IMR-90 (cell line): Measurements from ENCODE around the gene BASP1. TPM values are rescaled to one million over a fixed set of nuclear protein-coding genes. Genes with fewer than 3 reads are reported as not detected.

ENCODE experiments used
- ATAC-seq: fragments of 200-7000 bp; cut with Tn5 transposase; 2 replicates; pipeline ENCODE4 v1.9.1; 2020; ENCODE audit warnings: low read depth, mild to moderate bottlenecking, moderate library complexity
- BruUV-seq: library from RNA; stranded (reverse); fragments of 400-500 nt; replicated peaks from 2 replicates; lab custom pipeline; 2021; lab: Mats Ljungman, UMichigan
- CTCF ChIA-PET: fragments of 300-600 bp; formaldehyde crosslinking; extraction: SDS; loops from one replicate; lab custom pipeline; 2021; ENCODE audit warnings: antibody characterized with exemption; lab: Yijun Ruan, JAX
- POLR2A ChIA-PET: fragments of 300-600 bp; sonication (Branson Sonifier 250); formaldehyde crosslinking; loops from one replicate; lab custom pipeline; 2022; ENCODE audit warnings: antibody characterized with exemption; ENCODE audit not compliant: unreplicated experiment; lab: Charles Lee
- DNase-seq: peaks from one replicate; pipeline ENCODE4 v3.0.0; 2013
- H2AFZ ChIP-seq: replicated peaks from 2 replicates; pipeline ENCODE3; 2013; ENCODE audit warnings: low read length, mild to moderate bottlenecking; ENCODE audit not compliant: poor library complexity
- H2AK5ac ChIP-seq: 2 replicates; pipeline ENCODE4 v1.6.1; 2013; ENCODE audit warnings: low read depth, low read length, inconsistent platforms
- H2AK9ac ChIP-seq: replicated peaks from 2 replicates; pipeline ENCODE3; 2013; ENCODE audit warnings: mild to moderate bottlenecking, low read depth, low read length, moderate library complexity; ENCODE audit not compliant: poor library complexity
- H2BK120ac ChIP-seq: 2 replicates; pipeline ENCODE4 v1.6.1; 2013; ENCODE audit warnings: low read depth, low read length, inconsistent platforms
- H2BK15ac ChIP-seq: 3 replicates; pipeline ENCODE4 v1.6.1; 2013; ENCODE audit warnings: low read depth, low read length, inconsistent platforms
- H2BK20ac ChIP-seq: 2 replicates; pipeline ENCODE4 v1.6.1; 2013; ENCODE audit warnings: low read depth, mild to moderate bottlenecking, inconsistent platforms, low read length, moderate library complexity
- H2BK5ac ChIP-seq: 2 replicates; pipeline ENCODE4 v1.6.1; 2013; ENCODE audit warnings: mild to moderate bottlenecking, low read depth, low read length, inconsistent platforms; ENCODE audit not compliant: poor library complexity, severe bottlenecking
- H3K14ac ChIP-seq: replicated peaks from 2 replicates; pipeline ENCODE4 v1.6.1; 2013; ENCODE audit warnings: low read depth, low read length, inconsistent platforms
- H3K18ac ChIP-seq: 2 replicates; pipeline ENCODE4 v1.6.1; 2013; ENCODE audit warnings: low read depth, low read length, control low read depth
- H3K23ac ChIP-seq: 2 replicates; pipeline ENCODE4 v1.6.1; 2013; ENCODE audit warnings: low read depth, low read length, inconsistent platforms
- H3K27ac ChIP-seq: 2 replicates; pipeline ENCODE4 v1.5.1; 2013; ENCODE audit warnings: mild to moderate bottlenecking, control low read depth, low read length; ENCODE audit not compliant: insufficient read depth
- H3K27me3 ChIP-seq: 2 replicates; pipeline ENCODE4 v1.6.1; 2013; ENCODE audit warnings: low read length; ENCODE audit not compliant: control insufficient read depth, insufficient read depth
- H3K36me3 ChIP-seq: 2 replicates; pipeline ENCODE4 v1.6.1; 2013; ENCODE audit warnings: low read length, mixed read lengths; ENCODE audit not compliant: control insufficient read depth, insufficient read depth
- H3K4ac ChIP-seq: 2 replicates; pipeline ENCODE4 v1.6.1; 2013; ENCODE audit warnings: low read depth, low read length, inconsistent platforms
- H3K4me1 ChIP-seq: 2 replicates; pipeline ENCODE4 v1.6.1; 2013; ENCODE audit warnings: low read length, mixed read lengths; ENCODE audit not compliant: control insufficient read depth, insufficient read depth
- H3K4me2 ChIP-seq: 2 replicates; pipeline ENCODE4 v1.6.1; 2013; ENCODE audit warnings: low read depth, mild to moderate bottlenecking, control low read depth, low read length, moderate library complexity
- H3K4me3 ChIP-seq: 2 replicates; pipeline ENCODE4 v1.5.1; 2013; ENCODE audit warnings: low read depth, mild to moderate bottlenecking, control low read depth, low read length, moderate library complexity; ENCODE audit not compliant: insufficient read depth
- H3K56ac ChIP-seq: 2 replicates; pipeline ENCODE4 v1.6.1; 2013; ENCODE audit warnings: low read length, inconsistent platforms; ENCODE audit not compliant: insufficient read depth; ENCODE audit errors: extremely low read depth
- H3K79me1 ChIP-seq, 2 experiments: 2 replicates each; pipeline ENCODE4 v1.6.1; 2013; ENCODE audit warnings: low read length in 2 of 2, inconsistent platforms in 1 of 2, low read depth in 1 of 2
- H3K9ac ChIP-seq: 2 replicates; pipeline ENCODE4 v1.6.1; 2013; ENCODE audit warnings: low read depth, low read length, control low read depth
- H3K9me1 ChIP-seq: 2 replicates; pipeline ENCODE4 v1.6.1; 2013; ENCODE audit warnings: low read length, inconsistent platforms; ENCODE audit not compliant: insufficient read depth
- H3K9me3 ChIP-seq: 2 replicates; pipeline ENCODE4 v1.6.1; 2013; ENCODE audit warnings: low read length; ENCODE audit not compliant: control insufficient read depth, insufficient read depth
- H4K20me1 ChIP-seq: 2 replicates; pipeline ENCODE4 v1.6.1; 2013; ENCODE audit warnings: low read length, inconsistent platforms; ENCODE audit not compliant: insufficient read depth
- H4K5ac ChIP-seq: 2 replicates; pipeline ENCODE4 v1.6.1; 2013; ENCODE audit warnings: mild to moderate bottlenecking, low read depth, low read length, control low read depth
- H4K8ac ChIP-seq, 2 experiments: 2 replicates each; pipeline ENCODE4 v1.6.1; 2013; ENCODE audit warnings: low read depth in 2 of 2, low read length in 2 of 2, control low read depth in 1 of 2, inconsistent platforms in 1 of 2
- H4K91ac ChIP-seq: 2 replicates; pipeline ENCODE4 v1.6.1; 2013; ENCODE audit warnings: low read depth, low read length, inconsistent platforms; ENCODE audit not compliant: insufficient read depth
- BHLHE40 ChIP-seq: fragments of 150-350 bp; IDR thresholded peaks from 2 replicates; pipeline ENCODE4 v1.6.1; 2016; ENCODE audit warnings: mild to moderate bottlenecking, low read depth, low read length
- CEBPB ChIP-seq: IDR thresholded peaks from 2 replicates; pipeline ENCODE4 v1.6.1; 2012; ENCODE audit warnings: low read depth, low read length, improper control_type of control experiment
- CHD1 ChIP-seq: IDR thresholded peaks from 2 replicates; pipeline ENCODE4 v1.6.1; 2012; ENCODE audit warnings: low read depth, low read length, improper control_type of control experiment
- ELK1 ChIP-seq: fragments of 150-350 bp; IDR thresholded peaks from 2 replicates; pipeline ENCODE4 v1.6.1; 2016; ENCODE audit warnings: low read depth, mild to moderate bottlenecking, low read length, moderate library complexity, borderline replicate concordance
- FOS ChIP-seq: fragments of 150-350 bp; IDR thresholded peaks from 2 replicates; pipeline ENCODE4 v1.6.1; 2016; ENCODE audit warnings: low read depth, low read length
- MAFK ChIP-seq: IDR thresholded peaks from 2 replicates; pipeline ENCODE4 v1.6.1; 2012; ENCODE audit warnings: low read depth, low read length, improper control_type of control experiment
- MAZ ChIP-seq: IDR thresholded peaks from 2 replicates; pipeline ENCODE4 v1.6.1; 2012; ENCODE audit warnings: low read depth, mild to moderate bottlenecking, low read length, improper control_type of control experiment, moderate library complexity, borderline replicate concordance
- MXI1 ChIP-seq: IDR thresholded peaks from 2 replicates; pipeline ENCODE4 v1.6.1; 2012; ENCODE audit warnings: low read depth, mild to moderate bottlenecking, low read length, moderate library complexity, borderline replicate concordance
- NFE2L2 ChIP-seq: fragments of 150-350 bp; IDR thresholded peaks from 2 replicates; pipeline ENCODE4 v1.6.1; 2016; ENCODE audit warnings: low read depth, mild to moderate bottlenecking, low read length
- POLR2A ChIP-seq: IDR thresholded peaks from 2 replicates; pipeline ENCODE4 v1.6.1; 2012; ENCODE audit warnings: mild to moderate bottlenecking, low read depth, low read length
- RAD21 ChIP-seq: IDR thresholded peaks from 2 replicates; pipeline ENCODE4 v1.6.1; 2012; ENCODE audit warnings: low read length, improper control_type of control experiment
- RCOR1 ChIP-seq: IDR thresholded peaks from 2 replicates; pipeline ENCODE4 v1.6.1; 2012; ENCODE audit warnings: mild to moderate bottlenecking, low read length, improper control_type of control experiment; ENCODE audit not compliant: insufficient replicate concordance
- RFX5 ChIP-seq: IDR thresholded peaks from 2 replicates; pipeline ENCODE4 v1.8.0; 2012; ENCODE audit warnings: low read depth, mild to moderate bottlenecking, low read length, moderate library complexity
- SMC3 ChIP-seq: fragments of 150-350 bp; IDR thresholded peaks from 2 replicates; pipeline ENCODE4 v1.6.1; 2016; ENCODE audit warnings: low read depth, mild to moderate bottlenecking, antibody characterized with exemption, low read length, moderate library complexity
- USF2 ChIP-seq: fragments of 150-350 bp; IDR thresholded peaks from 2 replicates; pipeline ENCODE4 v1.6.1; 2017; ENCODE audit warnings: mild to moderate bottlenecking, antibody characterized with exemption, low read length, low read depth
- WGBS, 2 experiments: methylation state at CpG; one replicate each; pipeline versions ENCODE4 v1.1.5 to v1.1.7; 2013; ENCODE audit warnings: missing lambda C conversion rate in 2 of 2; ENCODE audit not compliant: insufficient read length in 1 of 2; ENCODE audit errors: extremely low coverage in 2 of 2; 5-methylcytosine and 5-hydroxymethylcytosine counted together
- dilution Hi-C: fragments of 300-500 bp; cut with HindIII; formaldehyde crosslinking; loops from one replicate; pipeline ENCODE4 v1.14.3; 2018; ENCODE audit warnings: low sequenced_read_pairs; ENCODE audit not compliant: unreplicated experiment
- in situ Hi-C: fragments of 300-500 bp; cut with MboI; formaldehyde crosslinking; loops from 3 replicates; pipeline ENCODE4 v1.14.3; 2019; ENCODE audit warnings: low sequenced_read_pairs, inconsistent platforms, mixed read lengths
- intact Hi-C: fragments of 100-400 bp; cut with micrococcal nuclease; formaldehyde crosslinking; loops from 2 replicates; pipeline ENCODE4 v1.10.0; 2022
- polyA plus RNA-seq, 3 experiments: library from polyadenylated mRNA; depleted of rRNA; stranded (reverse); fragments of >200 nt; gene quantifications; 2 replicates each; pipeline ENCODE4 v1.2.3, GENCODE V29; 2012; ENCODE audit warnings: low replicate concordance in 1 of 3
- total RNA-seq: library from RNA; depleted of rRNA; stranded (reverse); fragments of >200 nt; gene quantifications from 2 replicates; pipeline ENCODE4 v1.2.3, GENCODE V29; 2012
- TF ChIP-seq, protein P1 (sequence below): conservative IDR thresholded peaks from 2 replicates; pipeline ENCODE4 v1.5.1; 2012; ENCODE audit warnings: mild to moderate bottlenecking, low read depth, low read length, improper control_type of control experiment

BASP1 gene
- total and polyA plus RNA-seq, 2 of the 4 experiments (the other 2 are of a cell fraction), result 39.6 to 103 TPM

GRCh38 chr5:17287501-17288155 is 70.2 kb downstream of the BASP1 start:
- Histone ChIP-seq H2BK5ac (no peak overlapping the region), H3K79me1 (no peaks in the 10 kb centered on the region), H2AK9ac (no peak overlapping the region), H3K9me1 (0 out of 2 replicates have a peak, but pooled peaks cover 3% of the 10 kb centered on the region), H3K4me2 (no peak overlapping the region), H4K8ac (no peak overlapping the region), H3K27me3 (no peaks in the 10 kb centered on the region), H4K91ac (no peak overlapping the region), H3K4me1 (peaks cover 4% of the 10 kb centered on the region), H3K4me3 (no peak overlapping the region), H3K9ac (no peak overlapping the region), H3K4ac (no peak overlapping the region), H4K5ac (no peak overlapping the region), H3K56ac (no peak overlapping the region), H2AK5ac (no peak overlapping the region; the same call in 1 of the 2 replicates), H2BK15ac (no peak overlapping the region), H2AFZ (no peak overlapping the region), H2BK20ac (no peak overlapping the region), H4K20me1 (no peaks in the 10 kb centered on the region), H3K27ac (no peak overlapping the region), H3K9me3 (no peaks in the 10 kb centered on the region), H3K36me3 (no peaks in the 10 kb centered on the region), H3K14ac (no peak overlapping the region), H3K18ac (no peak overlapping the region), H3K23ac (no peak overlapping the region), H2BK120ac (no peak overlapping the region)
- ChIA-PET CTCF (no interaction called here), POLR2A (no interaction called here)
- in situ Hi-C loops (no loop called here), intact Hi-C loops (loop anchor here (10.0 kb wide), 2 partner anchors 357 to 827 kb away; no protein-coding TSS in a partner anchor), dilution Hi-C loops (no loop called here)
- WGBS, 2 experiments, result 42% methylated on average over 2 of the region's 4 CpGs; no CpG with 5 or more reads in 1 of the 2 experiments
- TF ChIP-seq RFX5 (no peak), RAD21 (no peak), USF2 (no peak), ELK1 (no peak), POLR2A (no peak), CHD1 (no peak), CEBPB (no peak), MXI1 (no peak), MAFK (no peak), MAZ (no peak), FOS (no peak), RCOR1 (no peak), BHLHE40 (no peak), SMC3 (no peak), NFE2L2 (no peak)
- TF ChIP-seq, protein P1, sequence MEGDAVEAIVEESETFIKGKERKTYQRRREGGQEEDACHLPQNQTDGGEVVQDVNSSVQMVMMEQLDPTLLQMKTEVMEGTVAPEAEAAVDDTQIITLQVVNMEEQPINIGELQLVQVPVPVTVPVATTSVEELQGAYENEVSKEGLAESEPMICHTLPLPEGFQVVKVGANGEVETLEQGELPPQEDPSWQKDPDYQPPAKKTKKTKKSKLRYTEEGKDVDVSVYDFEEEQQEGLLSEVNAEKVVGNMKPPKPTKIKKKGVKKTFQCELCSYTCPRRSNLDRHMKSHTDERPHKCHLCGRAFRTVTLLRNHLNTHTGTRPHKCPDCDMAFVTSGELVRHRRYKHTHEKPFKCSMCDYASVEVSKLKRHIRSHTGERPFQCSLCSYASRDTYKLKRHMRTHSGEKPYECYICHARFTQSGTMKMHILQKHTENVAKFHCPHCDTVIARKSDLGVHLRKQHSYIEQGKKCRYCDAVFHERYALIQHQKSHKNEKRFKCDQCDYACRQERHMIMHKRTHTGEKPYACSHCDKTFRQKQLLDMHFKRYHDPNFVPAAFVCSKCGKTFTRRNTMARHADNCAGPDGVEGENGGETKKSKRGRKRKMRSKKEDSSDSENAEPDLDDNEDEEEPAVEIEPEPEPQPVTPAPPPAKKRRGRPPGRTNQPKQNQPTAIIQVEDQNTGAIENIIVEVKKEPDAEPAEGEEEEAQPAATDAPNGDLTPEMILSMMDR, result no peak
- BruUV-seq, result no TSS peak
- ATAC-seq, result no peak
- no peak for DNase-seq
